Measurements from ENCODE around the gene TTC12.

Gene TTC12

GRCh38 chr11:113405724-113406478, 91.5 kb downstream of the TTC12 start:
- Histone ChIP-seq H3K4me3 (ENCODE audit: low read length) (no peak overlapping the region), H3K9ac (ENCODE audit: low read length) (no peak overlapping the region), H3K27me3 (ENCODE audit: control insufficient read depth, insufficient read depth, low read length) (no peaks in the 10 kb centered on the region), H3K36me3 (ENCODE audit: control insufficient read depth, insufficient read depth, low read length) (no peaks in the 10 kb centered on the region), H3K4me1 (ENCODE audit: control insufficient read depth, insufficient read depth, low read length) (no peaks in the 10 kb centered on the region), H3K27ac (ENCODE audit: low read depth, low read length) (no peak overlapping the region)

- Histone ChIP-seq H3K36me3 (ENCODE audit: control insufficient read depth, insufficient read depth, low read length) (no peaks in the 10 kb centered on the region), H3K27me3 (ENCODE audit: control insufficient read depth, insufficient read depth, low read length) (no peaks in the 10 kb centered on the region), H3K4me1 (ENCODE audit: control insufficient read depth, insufficient read depth, low read length) (no peaks in the 10 kb centered on the region)
Measured at GRCh38 chr11:113407163-113407562, 92.8 kb downstream of the TTC12 start.

GRCh38 chr11:113408206-113408605, 93.8 kb downstream of the TTC12 start:
- no peaks in the 10 kb centered on the region for H3K27me3 ChIP-seq (ENCODE audit: control insufficient read depth, insufficient read depth, low read length)
- H3K9ac ChIP-seq (ENCODE audit: low read length) = no peak overlapping the region
- no peak overlapping the region for H3K27ac ChIP-seq (ENCODE audit: low read depth, low read length)
- no peak overlapping the region for H3K4me3 ChIP-seq (ENCODE audit: low read length)
- no peaks in the 10 kb centered on the region for H3K4me1 ChIP-seq (ENCODE audit: control insufficient read depth, insufficient read depth, low read length)
- H3K36me3 ChIP-seq (ENCODE audit: control insufficient read depth, insufficient read depth, low read length) = no peaks in the 10 kb centered on the region

More at GRCh38 chr11:113407163-113407562, 92.8 kb downstream of the TTC12 start:
- Histone ChIP-seq H3K4me3 (ENCODE audit: low read length) (no peak overlapping the region), H3K9ac (ENCODE audit: low read length) (no peak overlapping the region), H3K27ac (ENCODE audit: low read depth, low read length) (no peak overlapping the region)

- H3K9ac ChIP-seq (ENCODE audit: low read length) = no peak overlapping the region
- H3K36me3 ChIP-seq (ENCODE audit: control insufficient read depth, insufficient read depth, low read length) = no peaks in the 10 kb centered on the region
- H3K4me1 ChIP-seq (ENCODE audit: control insufficient read depth, insufficient read depth, low read length) = no peaks in the 10 kb centered on the region
- no peak overlapping the region for H3K4me3 ChIP-seq (ENCODE audit: low read length)
- no peaks in the 10 kb centered on the region for H3K27me3 ChIP-seq (ENCODE audit: control insufficient read depth, insufficient read depth, low read length)
- no peak overlapping the region for H3K27ac ChIP-seq (ENCODE audit: low read depth, low read length)
Measured at GRCh38 chr11:113408887-113409286, 94.5 kb downstream of the TTC12 start.

GRCh38 chr11:113409526-113409925, 95.1 kb downstream of the TTC12 start:
- no peaks in the 10 kb centered on the region for H3K27me3 ChIP-seq (ENCODE audit: control insufficient read depth, insufficient read depth, low read length)
- no peak overlapping the region for H3K4me3 ChIP-seq (ENCODE audit: low read length)
- no peak overlapping the region for H3K9ac ChIP-seq (ENCODE audit: low read length)
- no peaks in the 10 kb centered on the region for H3K36me3 ChIP-seq (ENCODE audit: control insufficient read depth, insufficient read depth, low read length)
- H3K27ac ChIP-seq (ENCODE audit: low read depth, low read length) = no peak overlapping the region
- H3K4me1 ChIP-seq (ENCODE audit: control insufficient read depth, insufficient read depth, low read length) = no peaks in the 10 kb centered on the region

GRCh38 chr11:113410414-113411135, 96.2 kb downstream of the TTC12 start:
- H3K4me1 ChIP-seq (ENCODE audit: control insufficient read depth, insufficient read depth, low read length) = no peaks in the 10 kb centered on the region
- H3K4me3 ChIP-seq (ENCODE audit: low read length) = no peak overlapping the region

GRCh38 chr11:113411536-113411935, 97.2 kb downstream of the TTC12 start:
- Histone ChIP-seq H3K4me1 (ENCODE audit: control insufficient read depth, insufficient read depth, low read length) (no peaks in the 10 kb centered on the region), H3K4me3 (ENCODE audit: low read length) (no peak overlapping the region), H3K36me3 (ENCODE audit: control insufficient read depth, insufficient read depth, low read length) (no peaks in the 10 kb centered on the region), H3K27me3 (ENCODE audit: control insufficient read depth, insufficient read depth, low read length) (no peaks in the 10 kb centered on the region), H3K27ac (ENCODE audit: low read depth, low read length) (no peak overlapping the region), H3K9ac (ENCODE audit: low read length) (no peak overlapping the region)

More at GRCh38 chr11:113410414-113411135, 96.2 kb downstream of the TTC12 start:
- Histone ChIP-seq H3K36me3 (ENCODE audit: control insufficient read depth, insufficient read depth, low read length) (no peaks in the 10 kb centered on the region), H3K27ac (ENCODE audit: low read depth, low read length) (no peak overlapping the region), H3K9ac (ENCODE audit: low read length) (no peak overlapping the region), H3K27me3 (ENCODE audit: control insufficient read depth, insufficient read depth, low read length) (no peaks in the 10 kb centered on the region)

GRCh38 chr11:113412675-113413074, 98.3 kb downstream of the TTC12 start:
- no peaks in the 10 kb centered on the region for H3K36me3 ChIP-seq (ENCODE audit: control insufficient read depth, insufficient read depth, low read length)
- H3K9ac ChIP-seq (ENCODE audit: low read length) = no peak overlapping the region
- no peaks in the 10 kb centered on the region for H3K27me3 ChIP-seq (ENCODE audit: control insufficient read depth, insufficient read depth, low read length)
- no peaks in the 10 kb centered on the region for H3K4me1 ChIP-seq (ENCODE audit: control insufficient read depth, insufficient read depth, low read length)
- H3K27ac ChIP-seq (ENCODE audit: low read depth, low read length) = no peak overlapping the region
- H3K4me3 ChIP-seq (ENCODE audit: low read length) = no peak overlapping the region

- H3K4me3 ChIP-seq (ENCODE audit: low read length) = no peak overlapping the region
- no peaks in the 10 kb centered on the region for H3K36me3 ChIP-seq (ENCODE audit: control insufficient read depth, insufficient read depth, low read length)
- H3K27ac ChIP-seq (ENCODE audit: low read depth, low read length) = no peak overlapping the region
- no peaks in the 10 kb centered on the region for H3K27me3 ChIP-seq (ENCODE audit: control insufficient read depth, insufficient read depth, low read length)
- no peak overlapping the region for H3K9ac ChIP-seq (ENCODE audit: low read length)
- no peaks in the 10 kb centered on the region for H3K4me1 ChIP-seq (ENCODE audit: control insufficient read depth, insufficient read depth, low read length)
Measured at GRCh38 chr11:113415343-113415742, 101.0 kb downstream of the TTC12 start.
